GM23338 (cell line): ENCODE results near the gene GIMAP5. TPM values are rescaled to one million over a fixed set of nuclear protein-coding genes. Genes with fewer than 3 reads are reported as not detected.

Experiments used
- ATAC-seq: fragments of 200-7000 bp; cut with Tn5 transposase; 3 replicates; pipeline ENCODE4 v1.9.1; 2020
- DNase-seq: peaks from one replicate; pipeline ENCODE4 v3.0.0-alpha.2; 2015; ENCODE audit warnings: low spot score
- H2AFZ ChIP-seq: fragments of 200-600 bp; sonication (generic); 2 replicates; pipeline ENCODE4 v1.8.0; 2016; ENCODE audit warnings: antibody characterized with exemption, mild to moderate bottlenecking, moderate library complexity
- H3F3A ChIP-seq: fragments of 200-600 bp; sonication (generic); replicated peaks from 2 replicates; pipeline ENCODE4 v1.8.0; 2017; ENCODE audit warnings: antibody characterized with exemption, mixed run types, low read depth
- H3K27ac ChIP-seq: fragments of 200-600 bp; sonication (generic); 2 replicates; pipeline ENCODE4 v1.6.1; 2016; ENCODE audit warnings: low read depth
- H3K27me3 ChIP-seq: fragments of 200-600 bp; sonication (generic); 2 replicates; pipeline ENCODE4 v1.8.0; 2016; ENCODE audit warnings: mild to moderate bottlenecking, mixed run types, moderate library complexity; ENCODE audit not compliant: insufficient read depth
- H3K36me3 ChIP-seq: fragments of 200-600 bp; sonication (generic); 2 replicates; pipeline ENCODE4 v1.8.0; 2016; ENCODE audit warnings: mild to moderate bottlenecking; ENCODE audit not compliant: insufficient read depth
- H3K4me1 ChIP-seq: fragments of 200-600 bp; sonication (generic); 2 replicates; pipeline ENCODE4 v1.8.0; 2016; ENCODE audit warnings: mild to moderate bottlenecking, moderate library complexity; ENCODE audit not compliant: insufficient read depth
- H3K4me2 ChIP-seq: fragments of 200-600 bp; sonication (generic); 2 replicates; pipeline ENCODE4 v1.7.1; 2017; ENCODE audit warnings: mixed run types
- H3K4me3 ChIP-seq: fragments of 200-600 bp; sonication (generic); 2 replicates; pipeline ENCODE4 v1.6.1; 2016; ENCODE audit warnings: mixed run types
- H3K79me2 ChIP-seq: fragments of 200-600 bp; sonication (generic); replicated peaks from 2 replicates; pipeline ENCODE4 v1.8.0; 2017; ENCODE audit warnings: mild to moderate bottlenecking; ENCODE audit not compliant: insufficient read depth
- H3K9me2 ChIP-seq: fragments of 200-600 bp; sonication (generic); 2 replicates; pipeline ENCODE4 v1.8.0; 2017; ENCODE audit not compliant: insufficient read depth
- H4K20me1 ChIP-seq: fragments of 200-600 bp; sonication (generic); replicated peaks from 2 replicates; pipeline ENCODE4 v1.8.0; 2017; ENCODE audit warnings: mild to moderate bottlenecking; ENCODE audit not compliant: insufficient read depth
- H3K27ac Mint-ChIP-seq: 2 replicates; pipeline ENCODE4 v1.8.0; 2020; ENCODE audit warnings: inconsistent platforms, mild to moderate bottlenecking, moderate library complexity, mixed read lengths
- H3K27me3 Mint-ChIP-seq: 3 replicates; pipeline ENCODE4 v1.8.0; 2022; ENCODE audit warnings: low read depth, mild to moderate bottlenecking, moderate library complexity, mixed read lengths, inconsistent platforms; ENCODE audit not compliant: insufficient read depth, poor library complexity
- H3K36me3 Mint-ChIP-seq: 3 replicates; pipeline ENCODE4 v1.8.0; 2021; ENCODE audit warnings: low read depth, mild to moderate bottlenecking, inconsistent platforms, moderate library complexity, mixed read lengths
- H3K4me1 Mint-ChIP-seq: 3 replicates; pipeline ENCODE4 v1.8.0; 2020; ENCODE audit warnings: mild to moderate bottlenecking, inconsistent platforms, mixed read lengths
- H3K4me3 Mint-ChIP-seq: 3 replicates; pipeline ENCODE4 v1.8.0; 2021; ENCODE audit warnings: moderate library complexity, mild to moderate bottlenecking, inconsistent platforms, mixed read lengths
- H3K9me3 Mint-ChIP-seq: 3 replicates; pipeline ENCODE4 v1.8.0; 2020; ENCODE audit warnings: moderate library complexity, mild to moderate bottlenecking, inconsistent platforms, mixed read lengths
- CREB1 ChIP-seq: fragments of 250-450 bp; sonication (Bioruptor Pico); IDR thresholded peaks from 2 replicates; pipeline ENCODE4 v1.5.0; 2020; ENCODE audit warnings: low read depth, mild to moderate bottlenecking, moderate library complexity
- CTCF ChIP-seq, 2 experiments: fragments of 200-600 bp in 1 of 2; sonication (generic) in 1 of 2; conservative IDR thresholded peaks; 2 replicates each; pipeline versions ENCODE4 v1.5.1 to v1.6.1; 2016 to 2017; ENCODE audit warnings: antibody characterized with exemption in 2 of 2, low read depth in 2 of 2, mild to moderate bottlenecking in 2 of 2, moderate library complexity in 1 of 2
- ETS1 ChIP-seq: IDR thresholded peaks from 2 replicates; pipeline ENCODE4 v1.6.1; 2016; ENCODE audit warnings: antibody characterized with exemption
- EZH2 ChIP-seq: fragments of 200-600 bp; sonication (generic); IDR thresholded peaks from one replicate; pipeline ENCODE4 v1.8.0; 2017; ENCODE audit warnings: antibody characterized with exemption, mild to moderate bottlenecking, low read depth; ENCODE audit not compliant: unreplicated experiment
- EZH2phosphoT487 ChIP-seq: fragments of 200-600 bp; sonication (generic); IDR thresholded peaks from one replicate; pipeline ENCODE4 v1.8.1; 2018; ENCODE audit warnings: antibody characterized with exemption; ENCODE audit not compliant: unreplicated experiment
- JUNB ChIP-seq: IDR thresholded peaks from one replicate; pipeline ENCODE4 v1.6.1; 2016; ENCODE audit warnings: antibody characterized with exemption; ENCODE audit not compliant: unreplicated experiment
- NANOG ChIP-seq: IDR thresholded peaks from 2 replicates; pipeline ENCODE4 v1.6.1; 2016; ENCODE audit warnings: antibody characterized with exemption, borderline replicate concordance
- POLR2AphosphoS5 ChIP-seq: IDR thresholded peaks from 2 replicates; pipeline ENCODE4 v1.6.1; 2016; ENCODE audit warnings: antibody characterized with exemption, low read depth
- REST ChIP-seq: IDR thresholded peaks from one replicate; pipeline ENCODE4 v1.6.1; 2018; ENCODE audit warnings: antibody characterized with exemption; ENCODE audit not compliant: unreplicated experiment
- STAT1 ChIP-seq: IDR thresholded peaks from one replicate; pipeline ENCODE4 v1.6.1; 2016; ENCODE audit warnings: antibody characterized with exemption; ENCODE audit not compliant: unreplicated experiment
- ZNF114 ChIP-seq: fragments of 250-450 bp; sonication (Bioruptor Pico); IDR thresholded peaks from 2 replicates; pipeline ENCODE4 v1.5.0; 2020; ENCODE audit warnings: mild to moderate bottlenecking, moderate library complexity
- ZNF331 ChIP-seq: fragments of 250-450 bp; sonication (Bioruptor Pico); IDR thresholded peaks from 2 replicates; pipeline ENCODE4 v1.5.0; 2020; ENCODE audit warnings: low read depth, mild to moderate bottlenecking, moderate library complexity
- ZNF462 ChIP-seq: fragments of 250-450 bp; sonication (Bioruptor Pico); IDR thresholded peaks from 2 replicates; pipeline ENCODE4 v1.5.0; 2020; ENCODE audit warnings: mild to moderate bottlenecking, moderate library complexity
- polyA plus RNA-seq: library from polyadenylated mRNA; unstranded; fragments of >200 nt; fragmentation: Nextera tagmentation; extraction: Ambion mirVana; gene quantifications from 2 replicates; pipeline ENCODE4 v1.2.1, GENCODE V29; 2016
- total RNA-seq: library from RNA; depleted of rRNA; stranded (reverse); fragments of >200 nt; shearing (Covaris generic); gene quantifications from 2 replicates; pipeline ENCODE4 v1.2.3, GENCODE V29; 2014

GIMAP5 gene
- total and polyA plus RNA-seq, 2 experiments from 2014 or later, result not detected

GRCh38 chr7:150781961-150782360, 44.7 kb downstream of the GIMAP5 start:
- Histone ChIP-seq H3F3A (no peaks in the 10 kb centered on the region), H3K27ac (no peak overlapping the region), H2AFZ (no peak overlapping the region), H3K36me3 (no peaks in the 10 kb centered on the region), H3K4me2 (no peak overlapping the region), H3K27me3 (no peaks in the 10 kb centered on the region), H3K4me3 (no peak overlapping the region), H3K4me1 (no peaks in the 10 kb centered on the region), H4K20me1 (no peaks in the 10 kb centered on the region; the same call in 1 of the 2 replicates), H3K79me2 (no peaks in the 10 kb centered on the region), H3K9me2 (no peaks in the 10 kb centered on the region)
- Mint-ChIP-seq H3K27me3 (peaks cover 2% of the 10 kb centered on the region), H3K9me3 (no peaks in the 10 kb centered on the region), H3K36me3 (no peaks in the 10 kb centered on the region), H3K4me1 (no peaks in the 10 kb centered on the region), H3K27ac (no peak overlapping the region), H3K4me3 (no peak overlapping the region)
- no peak for ATAC-seq
- DNase-seq, result no peak
- no peak for TF ChIP-seq POLR2AphosphoS5
- TF ChIP-seq ZNF114, result no peak
- TF ChIP-seq CREB1, result no peak
- no peak for TF ChIP-seq JUNB
- no peak for TF ChIP-seq REST
- no peak for TF ChIP-seq CTCF (conservative IDR thresholded peaks at IDR 0.05; ENCODE audit: low read depth in 2 of 2)
- no peak for TF ChIP-seq ZNF331 (CRISPR knock-in tag)
- no peak for TF ChIP-seq ZNF462 (CRISPR knock-in tag)
- TF ChIP-seq EZH2, result no peak
- TF ChIP-seq NANOG, result no peak
- no peak for TF ChIP-seq STAT1
- TF ChIP-seq ETS1, result no peak
- TF ChIP-seq EZH2phosphoT487, result no peak
